Measurements from ENCODE around the gene HPS1.
"Not testable (repeated sequence)": the region's sequence is repeated elsewhere in the genome, so short reads cannot be mapped to it uniquely, and the experiment has no call there.

Gene HPS1

DNA sequence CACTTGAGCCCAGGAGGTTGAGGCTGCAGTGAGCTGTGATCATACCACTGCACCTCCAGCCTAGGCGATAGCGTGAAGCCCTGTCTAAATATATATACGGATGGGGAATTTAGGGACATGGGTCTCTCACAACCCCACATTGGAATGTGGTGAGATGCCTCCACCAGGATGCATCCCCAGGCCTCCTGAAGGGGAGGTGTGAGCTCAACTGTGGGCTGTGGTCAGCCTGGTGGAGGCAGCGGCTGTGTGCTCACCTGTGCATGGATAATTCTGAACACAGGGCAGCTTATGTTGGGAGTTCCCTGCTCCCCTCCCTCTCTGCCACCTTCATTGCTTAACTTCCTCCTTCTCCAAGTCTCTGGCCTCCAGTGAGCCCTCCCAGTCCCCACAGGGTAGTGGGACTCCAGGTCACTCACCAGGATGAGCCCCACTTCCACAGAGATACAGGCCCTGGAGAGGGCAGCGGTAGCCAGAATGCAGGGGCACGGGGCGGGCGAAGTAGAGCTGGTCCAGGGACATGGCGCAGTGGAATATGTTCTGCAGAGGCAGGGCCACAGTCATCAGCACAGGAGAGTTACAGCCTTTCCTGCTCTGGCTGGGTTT lies 62.1 kb downstream of the HPS1 start:
- no peak for TF ChIP-seq CTCF (conservative IDR thresholded peaks at IDR 0.05; ENCODE audit: control insufficient read depth, insufficient read depth, low read depth, low read length)
- no peak overlapping the region for H3K4me3 ChIP-seq (ENCODE audit: control insufficient read depth, low read depth, low read length)
- DNase-seq (ENCODE audit: low read depth): no peak

DNA sequence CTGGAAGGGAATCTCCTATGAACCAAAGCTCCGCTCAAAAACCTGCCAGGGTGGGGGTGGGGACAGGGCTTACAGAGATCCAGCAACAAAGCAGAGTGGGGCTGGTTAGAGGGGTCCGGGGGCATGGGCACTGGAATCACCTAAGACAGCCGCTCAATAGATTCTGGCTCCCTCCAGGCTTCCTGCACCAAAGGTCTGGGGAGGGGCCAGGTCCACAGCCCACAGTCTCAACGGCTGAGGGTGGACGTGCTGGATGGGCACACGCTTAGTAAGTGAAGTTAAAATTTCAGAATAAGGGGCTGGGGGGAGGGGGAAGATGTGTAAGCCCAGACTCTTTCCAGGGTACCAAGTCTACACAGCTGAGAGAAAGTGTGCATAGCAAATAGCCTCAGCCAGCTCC lies 62.9 kb downstream of the HPS1 start:
- no peak for DNase-seq (ENCODE audit: low read depth)
- no peak overlapping the region for H3K4me3 ChIP-seq (ENCODE audit: control insufficient read depth, low read depth, low read length)
- no peak for TF ChIP-seq CTCF (conservative IDR thresholded peaks at IDR 0.05; ENCODE audit: control insufficient read depth, insufficient read depth, low read depth, low read length)

DNA sequence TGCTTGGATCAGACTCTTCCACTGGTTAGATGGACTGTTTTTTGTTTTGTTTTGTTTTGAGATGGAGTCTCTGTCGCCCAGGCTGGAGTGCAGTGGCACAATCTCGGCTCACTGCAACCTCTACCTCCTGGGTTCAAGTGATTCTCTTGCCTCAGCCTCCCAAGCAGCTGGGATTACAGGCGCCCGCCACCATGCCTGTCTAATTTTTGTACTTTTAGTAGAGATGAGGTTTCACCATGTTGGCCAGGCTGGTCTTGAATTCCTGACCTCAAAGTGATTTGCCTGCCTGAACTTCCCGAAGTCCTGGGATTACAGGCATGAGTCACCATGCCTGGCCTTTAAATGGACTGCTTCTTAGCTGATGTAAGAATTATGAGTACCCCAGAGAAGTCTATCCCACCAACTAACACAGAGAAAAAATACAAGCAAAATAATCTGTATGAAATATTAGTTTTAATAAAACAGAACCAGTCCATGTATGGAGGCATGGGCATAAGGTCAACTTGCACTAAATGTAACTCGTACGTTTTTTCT lies 63.5 kb downstream of the HPS1 start:
- not testable (repeated sequence) for H3K4me3 ChIP-seq (ENCODE audit: control insufficient read depth, low read depth, low read length)
- DNase-seq (ENCODE audit: low read depth): peak; percentile 82

DNA sequence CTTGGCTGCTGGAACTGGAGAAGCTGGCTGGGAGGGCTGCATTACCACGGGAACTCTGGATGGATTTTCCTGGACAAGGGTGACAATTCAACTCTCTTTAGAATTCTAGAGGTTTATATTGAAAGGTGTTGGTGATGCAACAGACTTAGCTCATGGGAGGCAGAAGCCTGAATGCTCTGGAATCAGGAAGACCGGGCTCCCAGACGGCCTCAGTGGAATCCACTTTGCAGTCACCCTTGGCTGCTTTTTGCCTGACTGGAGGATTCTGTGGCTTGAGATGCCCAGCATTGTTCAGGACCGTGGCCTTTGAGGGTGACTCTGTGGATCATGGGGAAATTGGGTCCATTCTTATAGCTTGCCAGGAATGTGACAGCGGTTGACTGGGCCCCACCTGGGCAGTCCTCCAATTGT lies 64.0 kb downstream of the HPS1 start:
- H3K4me3 ChIP-seq (ENCODE audit: control insufficient read depth, low read depth, low read length): no peak overlapping the region
- no peak for DNase-seq (ENCODE audit: low read depth)
- no peak for TF ChIP-seq CTCF (conservative IDR thresholded peaks at IDR 0.05; ENCODE audit: control insufficient read depth, insufficient read depth, low read depth, low read length)

DNA sequence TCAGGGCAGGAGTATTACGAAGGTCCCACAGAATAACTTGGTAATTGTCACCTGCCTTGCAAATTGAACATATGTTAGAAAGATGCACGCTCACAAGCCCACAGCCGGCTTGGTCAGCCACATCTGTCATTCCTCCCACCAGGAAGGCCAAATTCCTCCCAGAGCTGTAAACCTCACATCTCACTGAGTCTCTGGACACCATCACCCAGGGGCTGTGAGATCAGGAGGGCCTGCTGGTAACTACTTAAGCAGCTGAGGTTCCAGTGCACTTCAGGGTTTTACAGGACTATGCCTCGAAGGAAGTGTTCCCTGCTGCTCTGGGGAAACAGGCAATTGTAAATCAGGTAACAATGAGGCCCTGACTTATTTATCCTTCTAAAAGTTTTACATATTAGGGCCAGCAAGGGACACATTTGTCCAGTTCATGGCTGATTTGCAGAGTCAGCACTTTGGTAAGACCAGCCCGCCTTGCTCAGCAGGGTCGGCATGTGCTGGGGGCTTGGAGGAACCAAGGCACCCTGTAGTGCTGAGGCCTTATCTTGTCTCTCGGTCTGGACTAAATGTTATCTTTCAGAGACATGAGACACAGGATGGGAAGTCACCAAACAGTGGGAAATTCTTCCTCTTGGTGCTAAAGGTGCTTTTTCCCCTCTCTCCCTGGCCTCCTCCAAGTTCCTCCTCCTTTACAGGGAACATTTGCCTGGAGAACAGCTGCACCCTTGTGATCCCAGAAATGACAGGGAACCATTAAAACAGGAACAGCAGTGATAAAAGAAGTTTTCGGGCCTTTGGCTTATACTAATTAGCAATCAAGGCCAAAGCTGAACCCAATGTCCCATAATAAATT lies 66.0 kb downstream of the HPS1 start:
- TF ChIP-seq CTCF (conservative IDR thresholded peaks at IDR 0.05; ENCODE audit: control insufficient read depth, insufficient read depth, low read depth, low read length): no peak
- H3K4me3 ChIP-seq (ENCODE audit: control insufficient read depth, low read depth, low read length): no peak overlapping the region
- DNase-seq (ENCODE audit: low read depth): no peak

GRCh38 chr10:98378722-98379121 lies 68.0 kb downstream of the HPS1 start:
- no peak overlapping the region for H3K4me3 ChIP-seq (ENCODE audit: control insufficient read depth, low read depth, low read length)
- no peak for TF ChIP-seq CTCF (conservative IDR thresholded peaks at IDR 0.05; ENCODE audit: control insufficient read depth, insufficient read depth, low read depth, low read length)
- peak; percentile 24 for DNase-seq (ENCODE audit: low read depth)

DNA sequence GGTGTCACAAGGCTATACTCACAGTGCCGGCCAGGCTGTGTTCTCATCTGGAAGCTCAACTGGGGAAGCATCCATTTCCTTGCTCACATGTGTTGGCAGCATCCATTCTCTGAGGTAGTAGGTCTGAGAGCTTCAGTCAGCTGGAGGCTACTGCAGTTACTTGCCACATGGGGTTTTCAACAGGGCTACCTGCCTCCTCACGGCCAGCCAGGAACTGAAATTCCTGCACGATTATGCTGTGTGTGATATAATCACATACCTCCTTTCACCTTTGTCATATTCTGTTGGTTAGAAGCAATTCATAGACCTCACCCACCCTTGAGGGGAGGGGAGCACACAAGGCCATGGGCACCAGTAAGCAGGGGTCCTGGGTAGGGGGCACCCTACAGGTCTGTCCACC lies 69.2 kb downstream of the HPS1 start:
- no peak overlapping the region for H3K4me3 ChIP-seq (ENCODE audit: control insufficient read depth, low read depth, low read length)
- DNase-seq (ENCODE audit: low read depth): no peak
- no peak for TF ChIP-seq CTCF (conservative IDR thresholded peaks at IDR 0.05; ENCODE audit: control insufficient read depth, insufficient read depth, low read depth, low read length)
